Body of pancreas (tissue), 4 donors: ENCODE measurements around the gene PGLYRP4.

Experiments
- CTCF ChIP-seq, 7 experiments: fragments of 450-650 bp in 4 of 7; fragments of 200-600 bp in 3 of 7; sonication (generic) in 3 of 7; IDR thresholded peaks; one replicate each; pipeline ENCODE4 v1.5.1; 2016 to 2019; ENCODE audit warnings: antibody characterized with exemption in 7 of 7
- POLR2A ChIP-seq, 3 donors: fragments of 450-650 bp; IDR thresholded peaks; one replicate each; pipeline ENCODE4 v1.6.1; 2016; ENCODE audit warnings: antibody characterized with exemption in 3 of 3, mild to moderate bottlenecking in 2 of 3

DNA sequence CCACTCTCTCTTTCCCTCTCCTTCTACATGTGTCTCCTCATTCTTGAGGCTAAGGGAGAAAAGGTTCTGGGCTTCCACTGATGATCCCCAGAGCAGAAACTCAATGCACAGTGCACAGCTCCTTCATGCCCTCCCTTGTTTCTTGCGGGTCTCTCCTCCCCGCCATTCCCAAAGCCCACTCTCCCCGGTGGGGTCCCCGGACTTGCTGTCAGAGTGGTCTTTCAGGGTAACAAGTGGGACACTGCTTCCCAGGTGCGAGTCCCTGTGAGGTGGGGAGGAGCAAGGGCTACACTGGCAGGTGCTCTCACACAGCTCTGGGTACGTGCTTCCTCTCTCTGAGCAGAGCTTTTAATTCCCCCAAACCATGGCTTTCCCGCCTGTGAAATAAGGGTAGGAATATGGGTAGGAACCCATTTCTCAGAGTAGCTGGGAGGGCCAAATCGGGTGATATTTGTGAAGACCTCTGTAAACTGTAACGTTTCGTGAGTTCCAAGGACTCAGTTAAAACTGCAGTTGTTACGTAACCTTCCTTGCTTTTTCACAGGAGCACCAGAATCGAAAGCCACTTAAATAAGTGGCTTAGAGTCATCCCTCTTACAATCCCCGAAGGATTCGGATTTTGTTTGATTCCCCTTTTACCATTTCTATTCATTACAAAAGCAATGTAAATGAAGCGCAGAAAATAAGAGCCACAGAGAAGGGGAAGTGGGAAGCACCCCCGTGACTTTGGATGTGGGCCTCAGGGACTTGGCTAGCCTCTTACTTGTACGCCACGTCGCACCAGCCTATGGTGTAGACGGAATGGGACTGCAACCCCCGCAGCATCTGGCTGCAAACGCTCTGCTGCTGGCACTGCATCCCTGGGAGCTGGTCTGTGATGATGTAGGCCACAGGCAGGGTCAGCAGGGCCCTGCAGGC is 42.1 kb downstream of the PGLYRP4 start:
- TF ChIP-seq POLR2A (IDR thresholded peaks at IDR 0.05) (no peak), CTCF (IDR thresholded peaks at IDR 0.05) (no peak)
